Ureter (tissue), 1 donor: ENCODE data around the gene METTL22. TPM values are rescaled to one million over a fixed set of nuclear protein-coding genes. Genes with fewer than 3 reads are reported as not detected.

Experiments used
- DNase-seq: peaks from one replicate; pipeline ENCODE4 v3.0.0-alpha.2; 2020; ENCODE audit warnings: low spot score
- total RNA-seq: library from RNA; stranded (reverse); gene quantifications from one replicate; pipeline ENCODE4 v1.2.4, GENCODE V29; 2023
- donor health status: DM: yes; HTN: yes; CAD: no.

The METTL22 gene
- total RNA-seq, 1 donor from 2014 or later, result 35.7 TPM

DNA sequence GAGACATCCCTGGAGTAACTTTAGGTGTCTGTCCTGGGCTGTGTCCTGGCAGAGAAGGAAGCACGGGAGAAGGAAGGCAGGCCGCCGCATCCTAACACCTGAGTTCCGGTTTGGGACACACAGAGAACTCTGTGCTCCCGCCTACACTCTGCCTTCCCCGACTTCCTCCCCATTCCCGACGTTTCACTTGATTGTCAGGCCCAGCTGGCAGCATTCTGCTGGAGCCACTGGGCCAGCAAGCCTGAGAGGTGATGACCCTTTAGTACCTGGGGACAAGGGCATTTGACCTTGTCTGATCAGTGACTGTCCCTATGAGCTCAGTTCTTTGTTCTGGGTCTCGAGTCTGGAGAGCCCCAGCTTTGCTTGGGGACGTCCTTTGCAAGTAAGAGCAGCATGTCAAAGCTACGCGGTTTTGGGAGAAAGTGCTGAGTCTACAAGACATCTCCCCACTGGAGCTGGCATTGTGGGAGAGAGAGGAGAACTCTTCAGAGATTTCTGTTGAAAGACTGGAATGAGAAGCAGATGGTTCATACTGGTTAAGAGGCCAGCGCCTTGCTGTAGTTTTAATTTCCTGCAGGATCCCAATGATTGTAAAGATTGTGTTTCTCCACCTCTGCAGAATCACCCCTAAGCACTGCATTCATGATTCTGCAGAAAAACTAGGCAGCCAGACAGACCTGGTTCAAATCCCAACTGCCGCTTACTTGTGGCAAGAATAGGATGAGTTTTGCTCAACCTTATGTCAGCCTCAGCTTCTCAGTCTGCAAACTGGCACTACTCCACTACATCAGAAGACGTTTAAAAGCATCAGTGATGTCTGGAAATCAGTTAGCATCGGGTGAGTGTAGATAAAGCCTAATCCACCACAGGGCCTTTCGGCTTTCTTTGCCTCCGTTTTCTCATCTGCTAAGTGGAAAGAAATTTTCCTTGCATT is 73.6 kb downstream of the METTL22 start:
- no peak for DNase-seq

DNA sequence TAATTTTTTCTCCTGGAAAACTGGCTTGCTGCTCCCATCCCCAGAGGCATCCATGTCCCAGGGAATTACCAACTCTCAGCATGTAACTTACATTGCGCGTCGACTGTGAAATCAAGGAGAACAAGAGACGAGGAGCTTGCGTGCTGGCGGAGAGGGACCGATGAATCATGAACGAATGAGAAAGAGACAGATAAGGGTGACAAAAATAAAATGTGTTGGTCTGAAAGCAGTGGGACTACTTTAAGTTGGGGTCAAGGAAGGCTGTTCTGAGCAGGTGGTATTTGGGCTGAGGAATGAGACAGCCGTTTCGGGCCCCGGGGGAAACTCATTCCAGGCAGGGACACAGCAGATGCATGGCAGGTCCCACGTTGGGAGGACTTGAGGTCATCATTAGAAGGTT is 75.4 kb downstream of the METTL22 start:
- DNase-seq, result no peak

DNA sequence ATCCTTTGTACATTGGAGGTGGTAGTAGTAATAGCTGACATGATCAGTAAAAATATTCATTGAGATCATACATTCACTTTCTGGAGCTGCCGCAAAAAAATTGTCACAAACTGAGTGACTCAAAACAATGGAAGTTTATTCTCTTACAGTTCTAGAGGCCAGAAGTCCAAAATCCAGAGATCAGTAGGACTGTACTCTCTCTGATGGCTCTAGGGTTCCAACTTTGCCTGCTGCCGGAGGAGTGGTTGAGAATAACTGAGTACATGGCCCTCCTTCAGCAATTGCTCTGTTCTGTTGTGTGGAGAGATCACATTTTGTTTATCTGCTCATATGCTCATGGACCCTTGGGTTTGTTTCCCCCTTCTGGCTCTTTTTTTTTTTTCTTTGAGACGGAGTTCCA is 76.5 kb downstream of the METTL22 start:
- DNase-seq, result no peak

Other genes with a start within 250 kb of the METTL22 start
- gene TMEM114, start 31.2 kb upstream of the METTL22 start, total RNA-seq, result not detected
- gene ABAT, start 52.9 kb downstream of the METTL22 start, total RNA-seq, result 29.9 TPM
- 7.2 TPM for gene TMEM186, start 175.9 kb downstream of the METTL22 start, total RNA-seq
- 70.1 TPM for gene PMM2, start 176.1 kb downstream of the METTL22 start, total RNA-seq
- gene CARHSP1, start 247.3 kb downstream of the METTL22 start, total RNA-seq, result 43.6 TPM